Mammary epithelial cell (primary cell): ENCODE results near the gene PBOV1.

ENCODE experiments used
- CTCF ChIP-seq, 2 donors: IDR thresholded peaks in 1 of 2; conservative IDR thresholded peaks in 1 of 2; 2 replicates each; pipeline ENCODE4 v1.5.1; 2011 to 2012; ENCODE audit warnings: inconsistent platforms in 2 of 2, low read length in 2 of 2, mild to moderate bottlenecking in 2 of 2, control low read depth in 1 of 2, low read depth in 1 of 2; ENCODE audit not compliant: insufficient read depth in 1 of 2; ENCODE audit errors: extremely low read depth in 1 of 2
- EZH2 ChIP-seq: IDR thresholded peaks from 2 replicates; pipeline ENCODE4 v1.6.1; 2012; ENCODE audit warnings: low read length, inconsistent platforms, borderline replicate concordance

- no peak for TF ChIP-seq CTCF (conservative IDR thresholded peaks at IDR 0.05 in 1 of 2, IDR thresholded peaks at IDR 0.05 in 1 of 2; ENCODE audit: extremely low read depth in 1 of 2, insufficient read depth in 1 of 2, low read depth in 1 of 2, low read length in 2 of 2)
- TF ChIP-seq EZH2, result no peak
Measured at GRCh38 chr6:138253731-138254130, 35.4 kb upstream of the PBOV1 start.
